Mammary epithelial cell (primary cell): ENCODE measurements around the gene BLOC1S3.

Experiments used
- EZH2 ChIP-seq: IDR thresholded peaks from 2 replicates; pipeline ENCODE4 v1.6.1; 2012; ENCODE audit warnings: low read length, inconsistent platforms, borderline replicate concordance
- TF ChIP-seq, protein P1 (sequence below), 2 donors: IDR thresholded peaks in 1 of 2; conservative IDR thresholded peaks in 1 of 2; 2 replicates each; pipeline ENCODE4 v1.5.1; 2011 to 2012; ENCODE audit warnings: inconsistent platforms in 2 of 2, low read length in 2 of 2, mild to moderate bottlenecking in 2 of 2, control low read depth in 1 of 2, low read depth in 1 of 2; ENCODE audit not compliant: insufficient read depth in 1 of 2; ENCODE audit errors: extremely low read depth in 1 of 2

- no peak for TF ChIP-seq EZH2
- TF ChIP-seq, protein P1, sequence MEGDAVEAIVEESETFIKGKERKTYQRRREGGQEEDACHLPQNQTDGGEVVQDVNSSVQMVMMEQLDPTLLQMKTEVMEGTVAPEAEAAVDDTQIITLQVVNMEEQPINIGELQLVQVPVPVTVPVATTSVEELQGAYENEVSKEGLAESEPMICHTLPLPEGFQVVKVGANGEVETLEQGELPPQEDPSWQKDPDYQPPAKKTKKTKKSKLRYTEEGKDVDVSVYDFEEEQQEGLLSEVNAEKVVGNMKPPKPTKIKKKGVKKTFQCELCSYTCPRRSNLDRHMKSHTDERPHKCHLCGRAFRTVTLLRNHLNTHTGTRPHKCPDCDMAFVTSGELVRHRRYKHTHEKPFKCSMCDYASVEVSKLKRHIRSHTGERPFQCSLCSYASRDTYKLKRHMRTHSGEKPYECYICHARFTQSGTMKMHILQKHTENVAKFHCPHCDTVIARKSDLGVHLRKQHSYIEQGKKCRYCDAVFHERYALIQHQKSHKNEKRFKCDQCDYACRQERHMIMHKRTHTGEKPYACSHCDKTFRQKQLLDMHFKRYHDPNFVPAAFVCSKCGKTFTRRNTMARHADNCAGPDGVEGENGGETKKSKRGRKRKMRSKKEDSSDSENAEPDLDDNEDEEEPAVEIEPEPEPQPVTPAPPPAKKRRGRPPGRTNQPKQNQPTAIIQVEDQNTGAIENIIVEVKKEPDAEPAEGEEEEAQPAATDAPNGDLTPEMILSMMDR (conservative IDR thresholded peaks at IDR 0.05 in 1 of 2, IDR thresholded peaks at IDR 0.05 in 1 of 2; ENCODE audit: extremely low read depth in 1 of 2, insufficient read depth in 1 of 2, low read depth in 1 of 2, low read length in 2 of 2) = no peak
These were observed 9.7 kb upstream of the BLOC1S3 start for GRCh38 chr19:45168767-45169351.
